Skeletal muscle cell (primary cell): ENCODE results near the gene ANAPC10.
A peak's percentile ranks its signal among the peaks of the same experiment; 100 is the strongest.

Experiments
- DNase-seq: peaks from one replicate; pipeline ENCODE4 v3.0.0-alpha.2; 2010; ENCODE audit warnings: low read depth
- H3K4me3 ChIP-seq: 2 replicates; pipeline ENCODE4 v1.5.1; 2011; ENCODE audit warnings: low read depth, mild to moderate bottlenecking, control low read depth, low read length, moderate library complexity

The ANAPC10 gene

GRCh38 chr4:145075742-145076468 lies 22.1 kb downstream of the ANAPC10 start:
- DNase-seq, result no peak
- no peak overlapping the region for H3K4me3 ChIP-seq

- no peak for DNase-seq
- H3K4me3 ChIP-seq, result no peak overlapping the region
Observed at GRCh38 chr4:145071560-145071959, 26.4 kb downstream of the ANAPC10 start.

- DNase-seq, result peak; percentile 39
- H3K4me3 ChIP-seq, result no peak overlapping the region
Observed at GRCh38 chr4:145069361-145069760, 28.6 kb downstream of the ANAPC10 start.

GRCh38 chr4:145066063-145066501 lies 31.9 kb downstream of the ANAPC10 start:
- no peak for DNase-seq
- H3K4me3 ChIP-seq, result no peak overlapping the region

GRCh38 chr4:145061318-145061920 lies 36.6 kb downstream of the ANAPC10 start:
- no peak overlapping the region for H3K4me3 ChIP-seq
- DNase-seq, result no peak

- no peak for DNase-seq
- H3K4me3 ChIP-seq, result no peak overlapping the region
Observed at GRCh38 chr4:145058256-145058655, 39.7 kb downstream of the ANAPC10 start.

- H3K4me3 ChIP-seq, result no peak overlapping the region
- DNase-seq, result no peak
Observed at GRCh38 chr4:145056325-145057130, 41.5 kb downstream of the ANAPC10 start.

GRCh38 chr4:145055533-145056257 lies 42.3 kb downstream of the ANAPC10 start:
- H3K4me3 ChIP-seq, result no peak overlapping the region

GRCh38 chr4:145049241-145049640 lies 48.8 kb downstream of the ANAPC10 start:
- no peak overlapping the region for H3K4me3 ChIP-seq
- no peak for DNase-seq

More at GRCh38 chr4:145055533-145056257, 42.3 kb downstream of the ANAPC10 start:
- no peak for DNase-seq

- no peak for DNase-seq
- no peak overlapping the region for H3K4me3 ChIP-seq
Observed at GRCh38 chr4:145048817-145049216, 49.2 kb downstream of the ANAPC10 start.

- no peak overlapping the region for H3K4me3 ChIP-seq
- DNase-seq, result no peak
Observed at GRCh38 chr4:145047151-145047550, 50.8 kb downstream of the ANAPC10 start.

GRCh38 chr4:145045180-145045579 lies 52.8 kb downstream of the ANAPC10 start:
- no peak for DNase-seq
- H3K4me3 ChIP-seq, result no peak overlapping the region

GRCh38 chr4:145044341-145044740 lies 53.7 kb downstream of the ANAPC10 start:
- no peak for DNase-seq
- H3K4me3 ChIP-seq, result no peak overlapping the region

- H3K4me3 ChIP-seq, result no peak overlapping the region
- no peak for DNase-seq
Observed at GRCh38 chr4:145043306-145043705, 54.7 kb downstream of the ANAPC10 start.

GRCh38 chr4:145042601-145043285 lies 55.3 kb downstream of the ANAPC10 start:
- DNase-seq, result no peak
- no peak overlapping the region for H3K4me3 ChIP-seq

GRCh38 chr4:145041378-145041777 lies 56.6 kb downstream of the ANAPC10 start:
- DNase-seq, result no peak
- H3K4me3 ChIP-seq, result no peak overlapping the region

GRCh38 chr4:145035494-145036136 lies 62.4 kb downstream of the ANAPC10 start:
- DNase-seq, result no peak
- no peak overlapping the region for H3K4me3 ChIP-seq

- DNase-seq, result peak; percentile 89
- no peak overlapping the region for H3K4me3 ChIP-seq
Observed at GRCh38 chr4:145034727-145035211, 63.2 kb downstream of the ANAPC10 start.

- DNase-seq, result no peak
- no peak overlapping the region for H3K4me3 ChIP-seq
Observed at GRCh38 chr4:145019346-145019745, 78.7 kb downstream of the ANAPC10 start.
